Gastrocnemius medialis (tissue), 4 donors: ENCODE results near the gene IL1RAP.

ENCODE experiments used
- CTCF ChIP-seq, 5 experiments: fragments of 450-650 bp in 3 of 5; fragments of 200-600 bp in 2 of 5; sonication (generic) in 2 of 5; IDR thresholded peaks in 4 of 5; conservative IDR thresholded peaks in 1 of 5; 1 replicate in 4 of 5; 2 replicates in 1 of 5; pipeline ENCODE4 v1.5.1; 2016 to 2019; ENCODE audit warnings: antibody characterized with exemption in 5 of 5, mild to moderate bottlenecking in 3 of 5, moderate library complexity in 3 of 5
- POLR2A ChIP-seq, 2 donors: fragments of 450-650 bp; IDR thresholded peaks; one replicate each; pipeline ENCODE4 v1.6.1; 2017; ENCODE audit warnings: antibody characterized with exemption in 2 of 2, mild to moderate bottlenecking in 2 of 2, moderate library complexity in 2 of 2

GRCh38 chr3:190606596-190606995 lies 92.7 kb downstream of the IL1RAP start:
- TF ChIP-seq CTCF (IDR thresholded peaks at IDR 0.05 in 4 of 5, conservative IDR thresholded peaks at IDR 0.05 in 1 of 5), result no peak
- no peak for TF ChIP-seq POLR2A (IDR thresholded peaks at IDR 0.05)
